ENCODE results near the gene KCNE1. TPM values are rescaled to one million over a fixed set of nuclear protein-coding genes. Genes with fewer than 3 reads are reported as not detected.
A peak's percentile ranks its signal among the peaks of the same experiment; 100 is the strongest.

Gene KCNE1
- polyA plus RNA-seq, 1 donor, result 1.2 TPM

- Histone ChIP-seq H3K27me3 (ENCODE audit: control insufficient read depth, insufficient read depth, low read length) (no peaks in the 10 kb centered on the region), H3K9me3 (ENCODE audit: control insufficient read depth, low read depth, low read length) (no peaks in the 10 kb centered on the region), H3K27ac (ENCODE audit: low read length) (peak overlapping the region; percentile 75), H3K4me1 (ENCODE audit: control insufficient read depth, insufficient read depth, low read length) (peaks cover 12% of the 10 kb centered on the region), H3K4me3 (ENCODE audit: low read length) (peak overlapping the region; percentile 5), H3K36me3 (ENCODE audit: control insufficient read depth, insufficient read depth, low read length) (no peaks in the 10 kb centered on the region)
- peak in 1 of 2 donors; percentile 47 for DNase-seq
- WGBS (ENCODE audit: insufficient coverage, low lambda C conversion rate), result 20% methylated on average over 1 of the region's 7 CpGs
These were observed 40.5 kb upstream of the KCNE1 start for GRCh38 chr21:34552360-34553098.

- Histone ChIP-seq H3K4me3 (ENCODE audit: low read length) (no peak overlapping the region), H3K36me3 (ENCODE audit: control insufficient read depth, insufficient read depth, low read length) (no peaks in the 10 kb centered on the region), H3K27me3 (ENCODE audit: control insufficient read depth, insufficient read depth, low read length) (no peaks in the 10 kb centered on the region), H3K9me3 (ENCODE audit: control insufficient read depth, low read depth, low read length) (no peaks in the 10 kb centered on the region), H3K4me1 (ENCODE audit: control insufficient read depth, insufficient read depth, low read length) (peaks cover 18% of the 10 kb centered on the region), H3K27ac (ENCODE audit: low read length) (no peak overlapping the region)
- DNase-seq, result no peak
- WGBS (ENCODE audit: insufficient coverage, low lambda C conversion rate), result 100% methylated on average over 1 of the region's 2 CpGs
These were observed 38.3 kb upstream of the KCNE1 start for GRCh38 chr21:34550182-34550799.

- WGBS (ENCODE audit: insufficient coverage, low lambda C conversion rate), result no CpG with 5 or more reads among the region's 11 CpGs
These were observed 36.9 kb upstream of the KCNE1 start for GRCh38 chr21:34548781-34549376.

GRCh38 chr21:34546542-34546941, 34.5 kb upstream of the KCNE1 start:
- Histone ChIP-seq H3K27ac (ENCODE audit: low read length) (no peak overlapping the region), H3K4me1 (ENCODE audit: control insufficient read depth, insufficient read depth, low read length) (peaks cover 17% of the 10 kb centered on the region)
- WGBS (ENCODE audit: insufficient coverage, low lambda C conversion rate), result 80% methylated on average over 1 of the region's 6 CpGs

More at GRCh38 chr21:34548781-34549376, 36.9 kb upstream of the KCNE1 start:
- H3K36me3 ChIP-seq (ENCODE audit: control insufficient read depth, insufficient read depth, low read length), result no peaks in the 10 kb centered on the region
- H3K27me3 ChIP-seq (ENCODE audit: control insufficient read depth, insufficient read depth, low read length), result no peaks in the 10 kb centered on the region
- no peak overlapping the region for H3K27ac ChIP-seq (ENCODE audit: low read length)
- no peaks in the 10 kb centered on the region for H3K9me3 ChIP-seq (ENCODE audit: control insufficient read depth, low read depth, low read length)
- no peak overlapping the region for H3K4me3 ChIP-seq (ENCODE audit: low read length)
- no peak for DNase-seq
- H3K4me1 ChIP-seq (ENCODE audit: control insufficient read depth, insufficient read depth, low read length), result peaks cover 25% of the 10 kb centered on the region

GRCh38 chr21:34545079-34545884, 33.3 kb upstream of the KCNE1 start:
- DNase-seq, result peak in 1 of 2 donors; percentile 61
- no peaks in the 10 kb centered on the region for H3K36me3 ChIP-seq (ENCODE audit: control insufficient read depth, insufficient read depth, low read length)
- H3K4me1 ChIP-seq (ENCODE audit: control insufficient read depth, insufficient read depth, low read length), result peaks cover 17% of the 10 kb centered on the region
- no peaks in the 10 kb centered on the region for H3K9me3 ChIP-seq (ENCODE audit: control insufficient read depth, low read depth, low read length)
- peak overlapping the region; percentile 15 for H3K27ac ChIP-seq (ENCODE audit: low read length)
- H3K4me3 ChIP-seq (ENCODE audit: low read length), result no peak overlapping the region
- no CpG with 5 or more reads among the region's 10 CpGs for WGBS (ENCODE audit: insufficient coverage, low lambda C conversion rate)
- no peaks in the 10 kb centered on the region for H3K27me3 ChIP-seq (ENCODE audit: control insufficient read depth, insufficient read depth, low read length)

More at GRCh38 chr21:34546542-34546941, 34.5 kb upstream of the KCNE1 start:
- no peaks in the 10 kb centered on the region for H3K9me3 ChIP-seq (ENCODE audit: control insufficient read depth, low read depth, low read length)
- no peak for DNase-seq
- no peaks in the 10 kb centered on the region for H3K27me3 ChIP-seq (ENCODE audit: control insufficient read depth, insufficient read depth, low read length)
- no peaks in the 10 kb centered on the region for H3K36me3 ChIP-seq (ENCODE audit: control insufficient read depth, insufficient read depth, low read length)
- no peak overlapping the region for H3K4me3 ChIP-seq (ENCODE audit: low read length)

- no peaks in the 10 kb centered on the region for H3K27me3 ChIP-seq (ENCODE audit: control insufficient read depth, insufficient read depth, low read length)
- WGBS (ENCODE audit: insufficient coverage, low lambda C conversion rate), result no CpG with 5 or more reads among the region's 7 CpGs
- peak overlapping the region; percentile 73 for H3K27ac ChIP-seq (ENCODE audit: low read length)
- no peak overlapping the region for H3K4me3 ChIP-seq (ENCODE audit: low read length)
- DNase-seq, result peak; percentile 82 to 84
- peaks cover 17% of the 10 kb centered on the region for H3K4me1 ChIP-seq (ENCODE audit: control insufficient read depth, insufficient read depth, low read length)
- H3K9me3 ChIP-seq (ENCODE audit: control insufficient read depth, low read depth, low read length), result no peaks in the 10 kb centered on the region
- H3K36me3 ChIP-seq (ENCODE audit: control insufficient read depth, insufficient read depth, low read length), result no peaks in the 10 kb centered on the region
These were observed 32.1 kb upstream of the KCNE1 start for GRCh38 chr21:34544032-34544496.

- Histone ChIP-seq H3K4me3 (ENCODE audit: low read length) (no peak overlapping the region), H3K9me3 (ENCODE audit: control insufficient read depth, low read depth, low read length) (no peaks in the 10 kb centered on the region), H3K36me3 (ENCODE audit: control insufficient read depth, insufficient read depth, low read length) (no peaks in the 10 kb centered on the region), H3K27me3 (ENCODE audit: control insufficient read depth, insufficient read depth, low read length) (no peaks in the 10 kb centered on the region), H3K27ac (ENCODE audit: low read length) (peak overlapping the region; percentile 73), H3K4me1 (ENCODE audit: control insufficient read depth, insufficient read depth, low read length) (peaks cover 17% of the 10 kb centered on the region)
- no CpG with 5 or more reads among the region's 3 CpGs for WGBS (ENCODE audit: insufficient coverage, low lambda C conversion rate)
- DNase-seq, result peak in 1 of 2 donors; percentile 32
These were observed 31.0 kb upstream of the KCNE1 start for GRCh38 chr21:34543017-34543416.

- no CpG with 5 or more reads among the region's 5 CpGs for WGBS (ENCODE audit: insufficient coverage, low lambda C conversion rate)
- H3K9me3 ChIP-seq (ENCODE audit: control insufficient read depth, low read depth, low read length), result no peaks in the 10 kb centered on the region
- no peak overlapping the region for H3K4me3 ChIP-seq (ENCODE audit: low read length)
- H3K36me3 ChIP-seq (ENCODE audit: control insufficient read depth, insufficient read depth, low read length), result no peaks in the 10 kb centered on the region
- peaks cover 10% of the 10 kb centered on the region for H3K4me1 ChIP-seq (ENCODE audit: control insufficient read depth, insufficient read depth, low read length)
- H3K27ac ChIP-seq (ENCODE audit: low read length), result no peak overlapping the region
- H3K27me3 ChIP-seq (ENCODE audit: control insufficient read depth, insufficient read depth, low read length), result no peaks in the 10 kb centered on the region
- no peak for DNase-seq
These were observed 28.2 kb upstream of the KCNE1 start for GRCh38 chr21:34540206-34540605.

- 84% methylated on average over 3 of the region's 3 CpGs for WGBS (ENCODE audit: insufficient coverage, low lambda C conversion rate)
These were observed 25.8 kb upstream of the KCNE1 start for GRCh38 chr21:34537838-34538237.

GRCh38 chr21:34536820-34537219, 24.8 kb upstream of the KCNE1 start:
- Histone ChIP-seq H3K27me3 (ENCODE audit: control insufficient read depth, insufficient read depth, low read length) (no peaks in the 10 kb centered on the region), H3K36me3 (ENCODE audit: control insufficient read depth, insufficient read depth, low read length) (no peaks in the 10 kb centered on the region), H3K4me3 (ENCODE audit: low read length) (no peak overlapping the region), H3K9me3 (ENCODE audit: control insufficient read depth, low read depth, low read length) (no peaks in the 10 kb centered on the region), H3K27ac (ENCODE audit: low read length) (no peak overlapping the region), H3K4me1 (ENCODE audit: control insufficient read depth, insufficient read depth, low read length) (no peaks in the 10 kb centered on the region)
- no CpG with 5 or more reads among the region's 2 CpGs for WGBS (ENCODE audit: insufficient coverage, low lambda C conversion rate)
- no peak for DNase-seq

More at GRCh38 chr21:34537838-34538237, 25.8 kb upstream of the KCNE1 start:
- Histone ChIP-seq H3K4me3 (ENCODE audit: low read length) (no peak overlapping the region), H3K9me3 (ENCODE audit: control insufficient read depth, low read depth, low read length) (no peaks in the 10 kb centered on the region), H3K36me3 (ENCODE audit: control insufficient read depth, insufficient read depth, low read length) (no peaks in the 10 kb centered on the region), H3K27ac (ENCODE audit: low read length) (no peak overlapping the region), H3K4me1 (ENCODE audit: control insufficient read depth, insufficient read depth, low read length) (no peaks in the 10 kb centered on the region), H3K27me3 (ENCODE audit: control insufficient read depth, insufficient read depth, low read length) (no peaks in the 10 kb centered on the region)
- DNase-seq, result no peak

Measured in large intestine (tissue), 3 donors.